ENCODE measurements around the gene FRMD4A.

GRCh38 chr10:14010101-14010558, 320.6 kb downstream of the FRMD4A start:
- no peak for TF ChIP-seq CTCF (IDR thresholded peaks at IDR 0.05)
- TF ChIP-seq POLR2A (IDR thresholded peaks at IDR 0.05), result no peak

Measured in upper lobe of left lung (tissue), 4 donors.